GM06990 (cell line): ENCODE data around the gene CYP39A1.

ENCODE experiments used
- DNase-seq: peaks from one replicate; pipeline ENCODE4 v3.0.0-alpha.2; 2011; ENCODE audit not compliant: insufficient read length; ENCODE audit errors: extremely low read depth
- H3K27me3 ChIP-seq: replicated peaks from 2 replicates; pipeline ENCODE4 v1.6.0; 2011; ENCODE audit warnings: low read length; ENCODE audit not compliant: control insufficient read depth, insufficient read depth
- H3K36me3 ChIP-seq: 2 replicates; pipeline ENCODE4 v1.5.1; 2011; ENCODE audit warnings: low read length; ENCODE audit not compliant: control insufficient read depth, insufficient read depth
- H3K4me3 ChIP-seq: replicated peaks from 2 replicates; pipeline ENCODE4 v1.5.1; 2011; ENCODE audit warnings: low read depth, mild to moderate bottlenecking, control low read depth, low read length
- CTCF ChIP-seq: IDR thresholded peaks from 2 replicates; pipeline ENCODE4 v1.5.1; 2011; ENCODE audit warnings: low read length, control low read depth, mild to moderate bottlenecking, inconsistent platforms; ENCODE audit not compliant: insufficient read depth, poor library complexity, severe bottlenecking

Gene CYP39A1

GRCh38 chr6:46584586-46584985 lies 68.0 kb downstream of the CYP39A1 start:
- Histone ChIP-seq H3K36me3 (no peaks in the 10 kb centered on the region), H3K27me3 (no peaks in the 10 kb centered on the region), H3K4me3 (no peak overlapping the region)
- no peak for DNase-seq
- TF ChIP-seq CTCF: no peak

DNA sequence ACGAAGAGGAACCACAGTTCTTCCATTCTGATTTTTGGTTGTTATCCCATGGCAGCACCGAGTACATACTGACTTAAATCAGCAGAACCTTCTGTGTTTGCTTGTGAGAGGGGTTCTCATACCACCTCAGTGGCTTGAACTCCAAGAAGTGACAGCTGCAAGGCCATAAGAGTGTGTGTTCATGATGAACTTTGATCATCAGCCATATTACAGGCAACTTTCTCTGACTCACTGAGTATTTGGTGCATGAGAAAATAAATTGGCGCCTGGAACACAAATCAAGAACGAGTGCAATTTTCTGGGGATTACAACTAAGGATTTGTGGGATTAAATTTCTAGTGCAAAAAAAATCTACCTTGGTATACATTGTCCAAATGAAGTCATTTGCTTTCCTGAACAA lies 68.9 kb downstream of the CYP39A1 start:
- H3K27me3 ChIP-seq: no peaks in the 10 kb centered on the region
- H3K36me3 ChIP-seq: no peaks in the 10 kb centered on the region
- H3K4me3 ChIP-seq: no peak overlapping the region
- DNase-seq: no peak
- TF ChIP-seq CTCF: no peak

GRCh38 chr6:46583081-46583480 lies 69.5 kb downstream of the CYP39A1 start:
- no peaks in the 10 kb centered on the region for H3K27me3 ChIP-seq
- no peak overlapping the region for H3K4me3 ChIP-seq
- TF ChIP-seq CTCF: no peak
- no peaks in the 10 kb centered on the region for H3K36me3 ChIP-seq
- DNase-seq: no peak

DNA sequence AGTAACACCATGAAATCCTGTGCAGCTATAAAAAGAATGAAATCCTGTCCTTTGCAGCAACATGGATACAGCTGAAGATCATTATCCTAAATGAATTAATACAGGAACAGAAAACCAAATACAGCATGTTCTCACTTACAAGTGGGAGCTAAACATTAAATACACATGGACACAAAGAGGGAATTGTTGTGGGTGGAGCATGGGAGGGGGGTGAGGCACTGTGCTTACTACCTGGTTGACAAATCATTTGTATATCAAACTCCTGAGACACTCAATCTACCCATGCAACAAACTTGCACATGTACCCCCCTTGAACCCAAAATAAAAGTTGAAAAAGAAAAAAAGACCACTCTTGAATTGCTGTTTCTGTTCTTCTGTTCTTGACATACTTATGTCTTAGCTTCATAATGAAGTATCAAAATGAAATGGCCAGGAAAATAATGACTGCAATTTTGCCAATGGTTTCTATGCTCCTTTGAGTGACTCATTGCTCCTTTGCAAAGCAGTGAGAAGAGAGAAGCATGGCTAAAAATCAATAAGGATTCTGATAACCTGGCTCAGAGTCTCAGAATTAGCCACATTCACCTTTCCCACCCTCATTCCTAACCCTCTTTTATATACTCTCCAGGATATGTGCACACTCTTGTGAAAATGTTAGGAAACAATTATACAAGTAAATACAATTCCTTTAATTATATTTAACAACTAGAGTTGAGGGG lies 71.0 kb downstream of the CYP39A1 start:
- Histone ChIP-seq H3K27me3 (no peaks in the 10 kb centered on the region), H3K4me3 (no peak overlapping the region), H3K36me3 (no peaks in the 10 kb centered on the region)
- no peak for DNase-seq
- TF ChIP-seq CTCF: no peak

DNA sequence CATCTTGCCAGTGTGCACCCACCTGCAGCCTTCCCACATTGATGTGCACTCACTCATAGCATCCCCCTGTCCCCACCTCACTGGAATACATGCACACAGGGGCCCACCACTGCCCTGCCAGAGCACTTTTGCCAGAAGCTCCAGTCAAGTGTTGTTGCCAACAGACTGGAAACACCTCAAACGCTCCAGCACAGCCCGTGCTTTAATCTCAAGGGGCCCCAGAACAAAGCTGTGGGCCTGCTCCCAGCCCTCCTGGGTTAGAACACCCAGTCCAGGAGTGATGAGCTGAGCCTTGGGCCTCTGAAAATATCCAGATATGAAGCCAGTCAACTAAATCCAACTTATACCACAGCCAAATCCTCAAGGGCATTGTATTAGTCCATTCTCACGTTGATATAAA lies 77.1 kb downstream of the CYP39A1 start:
- DNase-seq: no peak
- Histone ChIP-seq H3K27me3 (no peaks in the 10 kb centered on the region), H3K4me3 (no peak overlapping the region), H3K36me3 (no peaks in the 10 kb centered on the region)
- TF ChIP-seq CTCF: no peak

DNA sequence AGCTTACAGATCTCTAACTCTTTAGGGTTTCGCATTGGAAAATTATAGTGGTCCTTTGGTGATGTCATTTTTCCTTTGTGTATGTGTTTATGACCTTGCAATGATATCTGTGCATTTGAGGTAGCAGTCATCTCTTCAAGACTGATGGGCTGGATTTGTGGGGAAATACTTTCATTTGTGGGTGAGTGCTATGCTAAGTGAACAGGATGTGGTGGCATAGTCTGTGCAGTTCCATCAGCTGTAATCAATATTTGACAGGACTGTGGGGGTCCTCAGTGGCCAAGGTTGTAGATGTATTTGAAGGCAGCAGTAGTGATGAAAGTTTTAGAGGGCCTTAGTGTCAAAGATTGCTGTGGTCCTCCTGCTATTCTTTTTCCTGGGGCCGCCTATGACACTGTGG lies 79.5 kb downstream of the CYP39A1 start:
- DNase-seq: no peak
- no peaks in the 10 kb centered on the region for H3K36me3 ChIP-seq
- H3K4me3 ChIP-seq: no peak overlapping the region
- TF ChIP-seq CTCF: no peak
- no peaks in the 10 kb centered on the region for H3K27me3 ChIP-seq
